Dedifferentiated amniotic fluid mesenchymal stem cell (primary cell): ENCODE data around the gene PEAR1.

ENCODE experiments used
- DNase-seq: peaks from one replicate; pipeline ENCODE4 v3.0.0-alpha.2; 2016; ENCODE audit errors: extremely low spot score

Gene PEAR1

GRCh38 chr1:156881663-156882062, 11.9 kb upstream of the PEAR1 start:
- no peak for DNase-seq

- DNase-seq, result no peak
Observed at GRCh38 chr1:156882543-156882942, 11.0 kb upstream of the PEAR1 start.

DNA sequence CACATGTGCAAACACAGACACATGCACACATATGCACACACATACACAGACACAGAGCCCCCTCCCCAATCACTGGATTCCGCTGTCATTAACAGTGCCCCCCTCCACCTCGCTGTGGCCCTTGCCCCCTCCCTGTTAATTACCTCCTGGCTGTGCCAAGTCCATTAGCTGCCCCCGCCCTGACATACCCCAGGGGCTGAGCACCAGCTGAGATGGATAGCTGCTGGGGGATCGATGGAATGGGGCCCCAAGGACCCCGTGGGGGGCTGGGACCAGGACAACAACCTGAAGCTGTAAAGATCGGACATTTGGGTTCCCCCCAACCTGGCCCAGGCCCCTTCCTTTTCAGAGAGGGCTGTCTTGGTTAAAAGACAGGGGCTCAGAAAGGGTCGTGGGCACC, 9.6 kb upstream of the PEAR1 start:
- no peak for DNase-seq

GRCh38 chr1:156884560-156885184, 8.8 kb upstream of the PEAR1 start:
- DNase-seq, result no peak

GRCh38 chr1:156885314-156885713, 8.2 kb upstream of the PEAR1 start:
- no peak for DNase-seq

DNA sequence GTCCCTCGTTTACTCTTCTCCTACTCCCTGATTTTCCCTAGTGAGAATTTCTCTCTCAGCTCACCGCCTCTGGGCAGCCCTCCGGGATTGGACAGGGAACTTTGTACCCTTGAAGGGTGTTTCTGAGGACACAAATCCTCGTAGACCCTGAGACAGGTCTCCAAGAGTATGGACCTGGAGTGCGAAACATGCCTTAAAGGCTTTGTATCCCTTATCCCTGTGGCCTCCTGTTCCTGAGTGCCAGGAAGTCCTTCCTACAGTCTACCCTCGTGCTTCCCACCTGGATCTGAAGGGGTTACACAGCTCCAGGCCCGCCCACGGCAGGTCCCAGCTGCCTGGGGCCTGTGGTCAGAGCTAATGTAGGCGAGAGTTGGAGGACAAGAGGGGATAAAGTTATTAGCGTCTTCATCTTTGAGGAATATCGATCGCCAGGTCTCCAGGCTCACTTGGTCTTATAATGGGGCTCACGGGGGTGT, 7.6 kb upstream of the PEAR1 start:
- DNase-seq, result no peak

DNA sequence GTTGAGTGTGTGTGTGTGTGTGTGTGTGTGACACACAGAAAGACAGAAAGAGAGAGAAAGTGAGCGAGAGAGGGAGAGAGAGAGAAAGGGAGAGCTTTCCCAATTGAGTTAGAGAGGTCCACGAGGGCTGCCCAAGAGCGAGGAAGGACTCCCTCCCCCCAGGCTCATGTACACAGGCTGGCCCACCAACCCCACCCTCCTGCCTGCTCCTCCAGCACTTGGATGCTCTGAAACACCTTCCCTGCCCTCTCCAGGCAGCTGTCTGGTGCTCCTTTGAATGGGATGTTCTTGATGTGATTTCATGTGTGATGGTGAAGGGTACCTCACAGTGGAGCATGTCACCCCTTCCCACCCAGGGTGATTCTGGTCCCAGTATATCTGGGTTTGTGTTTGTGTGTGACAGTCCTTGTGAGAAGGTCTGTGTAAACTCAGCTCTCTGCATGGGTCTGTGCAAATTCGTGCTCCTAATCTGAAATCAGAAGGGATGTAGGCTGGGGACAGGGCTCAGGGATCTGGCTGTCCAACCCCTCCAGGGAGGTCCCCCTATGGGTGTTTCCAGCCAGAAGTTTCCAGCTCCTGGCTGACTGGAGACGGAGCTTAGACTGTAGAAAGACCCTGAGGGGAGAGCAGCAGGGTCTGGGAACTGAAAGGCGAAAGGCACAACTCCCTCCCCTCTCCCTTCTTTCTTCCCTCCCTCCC, 6.8 kb upstream of the PEAR1 start:
- DNase-seq, result no peak

DNA sequence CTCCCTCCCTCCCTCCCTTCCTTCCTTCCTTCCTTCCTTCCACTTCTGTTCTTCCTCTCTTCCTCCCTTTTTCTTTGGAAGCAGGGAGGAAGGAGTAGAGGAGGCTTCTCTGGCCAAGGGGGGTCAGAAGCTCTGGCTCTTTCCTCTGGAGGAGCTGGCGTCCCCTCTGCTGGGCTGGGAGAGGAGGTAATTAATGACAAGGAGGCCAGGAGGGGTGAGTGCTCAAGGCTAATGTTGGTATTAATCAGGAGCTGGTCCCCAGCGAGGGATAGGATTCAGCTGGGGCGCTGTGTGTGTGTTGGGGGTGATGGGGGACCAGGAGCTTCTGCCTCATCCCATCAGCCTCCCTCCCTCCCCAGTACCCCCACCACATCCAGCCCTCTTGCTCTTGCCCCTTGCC, 6.2 kb upstream of the PEAR1 start:
- DNase-seq, result no peak

GRCh38 chr1:156887734-156888133, 5.8 kb upstream of the PEAR1 start:
- no peak for DNase-seq

- DNase-seq, result peak; percentile 80
Observed at GRCh38 chr1:156889802-156890580, 3.5 kb upstream of the PEAR1 start.

DNA sequence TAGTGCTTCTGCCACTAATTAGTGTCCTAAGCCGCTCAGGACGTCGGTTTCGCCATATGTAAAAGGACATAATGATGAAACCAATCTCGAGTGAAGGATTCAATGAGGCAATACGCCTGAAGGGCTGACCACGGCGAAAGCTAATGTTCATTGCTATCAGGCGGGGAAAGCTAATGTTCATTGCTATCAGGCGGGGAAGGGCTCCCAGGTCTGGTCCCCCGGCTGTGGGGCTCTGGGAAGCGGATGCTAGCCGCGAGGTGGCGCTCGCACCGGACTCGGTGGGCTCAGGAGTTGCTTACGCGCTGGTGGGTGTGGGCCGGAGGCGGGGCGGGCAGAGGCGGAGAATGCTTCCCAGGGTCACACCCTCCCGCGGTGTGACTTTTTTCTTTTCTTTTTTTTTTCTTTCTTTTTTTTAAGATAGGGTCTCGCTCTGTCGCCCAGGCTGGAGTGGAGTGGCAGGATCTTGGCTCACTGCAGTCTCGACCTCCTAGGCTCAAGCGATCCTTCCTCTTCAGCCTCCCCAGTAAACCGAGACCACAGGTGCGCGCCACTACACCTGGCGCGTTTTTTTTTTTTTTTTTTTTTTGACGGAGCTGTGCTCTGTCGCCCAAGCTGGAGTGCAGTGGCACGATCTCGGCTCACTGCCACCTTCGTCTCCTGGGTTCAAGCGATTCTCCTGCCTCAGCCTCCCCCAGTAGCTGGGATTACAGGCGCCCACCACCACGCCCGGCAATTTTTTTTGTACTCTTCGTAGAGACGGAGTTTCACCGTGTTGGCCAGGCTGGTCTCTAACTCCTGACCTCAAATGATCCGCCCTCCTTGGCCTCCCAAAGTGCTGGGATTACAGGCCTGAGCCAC, 1.1 kb upstream of the PEAR1 start:
- peak; percentile 82 for DNase-seq

DNA sequence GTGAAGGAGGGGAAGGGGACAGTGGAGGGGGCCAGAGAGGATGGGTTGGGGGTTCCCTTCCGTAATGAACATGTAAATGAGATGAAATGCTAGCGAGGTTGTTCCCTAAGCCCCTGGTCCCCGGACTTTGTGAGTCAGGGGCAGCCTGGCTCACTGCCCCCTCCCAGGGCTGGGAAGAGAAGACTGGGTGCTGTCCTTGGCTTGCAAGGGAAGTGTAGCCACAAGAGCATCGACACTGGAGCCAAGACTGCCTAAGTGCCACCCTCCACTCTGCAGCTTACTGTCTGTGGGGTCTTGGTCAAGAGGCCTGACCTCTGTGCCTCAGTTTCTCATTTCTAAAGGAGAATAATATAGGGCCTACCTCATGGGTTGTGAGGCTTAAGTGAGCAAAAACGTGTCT, 483 bp downstream of the PEAR1 start:
- DNase-seq, result no peak

DNA sequence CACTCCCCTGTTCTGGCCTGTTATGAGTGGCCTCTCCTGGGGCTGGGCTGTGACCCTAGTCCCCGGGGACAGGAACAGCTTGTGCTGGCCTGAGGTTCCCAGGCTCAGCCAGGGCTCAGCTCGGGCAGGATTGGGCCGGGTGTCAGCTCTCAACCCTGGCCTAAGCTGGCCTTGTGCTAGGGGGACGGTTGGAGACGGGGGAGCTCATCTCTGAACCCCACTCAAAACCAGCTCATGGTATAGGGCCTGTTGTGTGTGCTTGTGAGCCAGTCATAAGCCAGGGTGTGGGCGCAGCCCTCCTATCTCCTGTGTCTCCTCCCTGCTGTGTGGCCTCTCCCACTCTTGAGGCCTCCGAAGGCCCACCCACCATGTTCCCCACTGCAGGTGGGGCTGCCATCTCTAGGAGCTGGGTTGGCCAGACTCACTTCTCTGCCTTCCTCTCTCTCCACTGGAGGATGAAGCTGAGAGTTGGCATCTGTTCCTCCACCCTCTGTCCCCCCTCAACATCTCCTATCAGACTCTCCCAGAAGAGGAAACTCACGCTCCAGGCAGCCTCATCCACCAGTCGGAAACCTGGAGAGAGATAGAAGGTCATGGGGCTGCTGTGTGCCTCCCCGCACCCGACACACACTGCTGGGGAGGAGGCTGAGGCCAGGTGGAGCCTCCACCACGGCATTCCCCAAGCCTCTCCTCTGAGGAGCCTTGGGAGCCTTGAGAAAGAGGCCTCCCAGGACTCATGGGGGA, 1.4 kb downstream of the PEAR1 start:
- no peak for DNase-seq

DNA sequence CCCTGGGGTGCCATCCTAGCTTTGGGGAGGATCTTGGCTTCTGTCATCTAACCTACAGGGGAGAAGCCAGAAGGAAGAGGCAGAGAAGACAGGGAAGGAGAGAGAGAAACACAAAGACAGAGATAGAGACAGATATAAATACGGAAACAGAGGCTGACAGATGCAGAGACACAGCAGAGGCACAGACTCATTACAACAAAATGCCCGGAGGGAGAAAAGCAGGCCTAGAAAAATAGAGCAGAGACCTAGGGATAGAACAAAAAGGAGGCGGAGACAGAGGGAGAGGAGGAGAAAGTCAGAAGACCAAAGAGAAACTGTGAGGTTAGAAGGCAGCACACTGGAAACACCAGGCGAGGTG, 1.9 kb downstream of the PEAR1 start:
- peak; percentile 25 for DNase-seq

DNA sequence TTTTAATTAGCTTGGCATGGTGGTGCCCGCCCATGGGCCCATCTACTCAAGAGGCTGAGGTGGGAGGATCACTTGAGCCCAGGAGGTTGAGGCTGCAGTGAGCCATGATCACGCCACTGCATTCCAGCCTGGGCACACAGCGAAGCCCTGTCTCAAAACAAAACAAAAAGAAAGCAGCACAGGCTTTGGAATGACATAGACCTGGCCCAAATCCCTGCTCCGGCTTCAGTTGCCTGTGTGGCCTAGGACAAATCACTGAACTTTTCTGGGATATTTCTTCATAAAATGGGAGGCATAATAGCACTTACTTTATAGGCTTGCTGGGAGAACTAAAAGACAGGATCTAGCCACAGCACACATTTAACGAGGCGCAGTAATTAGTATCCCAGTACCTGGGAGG, 2.4 kb downstream of the PEAR1 start:
- no peak for DNase-seq

GRCh38 chr1:156896490-156897033, 3.0 kb downstream of the PEAR1 start:
- peak; percentile 33 for DNase-seq

- peak; percentile 26 for DNase-seq
Observed at GRCh38 chr1:156897078-156897825, 3.7 kb downstream of the PEAR1 start.

DNA sequence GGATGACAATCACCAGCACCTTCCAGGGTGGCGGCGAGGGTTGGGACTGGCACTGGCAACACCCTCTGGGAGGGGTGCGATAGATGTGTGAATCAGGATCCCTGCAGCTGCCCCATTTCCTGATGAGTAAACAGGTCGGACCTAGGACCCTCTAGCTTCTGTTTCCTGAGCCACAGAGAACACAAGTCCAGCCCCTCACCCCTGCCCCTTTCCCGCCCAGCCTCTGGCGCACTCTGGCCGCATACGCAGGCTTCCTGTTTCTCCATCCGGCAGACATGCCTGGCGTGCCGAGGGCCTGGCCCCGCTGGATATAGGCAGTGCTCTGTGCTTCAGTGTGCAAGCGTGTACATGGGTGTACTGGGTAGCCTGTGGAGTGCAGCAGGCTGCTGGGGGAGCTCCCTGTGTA, 4.6 kb downstream of the PEAR1 start:
- DNase-seq, result no peak

DNA sequence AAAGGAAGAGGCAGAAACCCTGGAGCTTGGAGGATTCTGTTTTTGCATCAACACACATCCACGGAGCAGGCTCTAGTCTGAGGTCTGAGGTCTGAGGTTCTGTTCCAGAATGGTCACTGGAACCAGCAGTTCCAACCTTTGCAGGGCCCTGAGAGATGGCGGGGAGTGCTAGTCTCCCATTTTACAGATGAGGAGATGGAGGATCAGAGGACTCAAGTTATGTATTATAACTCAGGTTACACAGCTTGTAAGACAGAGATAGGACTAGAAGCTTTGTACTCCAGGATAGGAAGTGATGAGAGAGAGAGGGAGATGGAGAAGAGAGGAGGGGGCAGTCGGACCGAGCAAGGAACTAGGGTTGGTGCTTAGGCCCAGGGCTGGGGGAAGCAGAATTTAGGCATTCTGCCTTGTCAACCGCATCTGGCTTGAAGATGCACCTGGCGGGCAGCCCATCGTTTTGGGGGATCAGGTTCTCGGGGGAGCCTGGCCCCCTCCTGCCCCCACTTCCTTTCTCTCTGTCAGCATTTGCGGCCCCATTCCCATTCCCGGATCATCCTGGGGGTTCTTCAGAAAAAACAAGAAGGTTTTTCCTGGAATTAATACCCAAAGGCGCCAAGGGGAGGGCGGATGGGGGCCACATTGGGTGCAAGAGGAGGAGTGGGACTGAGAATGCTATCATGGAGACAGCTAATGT, 5.6 kb downstream of the PEAR1 start:
- DNase-seq, result no peak
